NCI-H460 (cell line): ENCODE measurements around the gene LCE2A. TPM values are rescaled to one million over a fixed set of nuclear protein-coding genes. Genes with fewer than 3 reads are reported as not detected.

Source experiments
- DNase-seq: peaks from one replicate; pipeline ENCODE4 v3.0.0-alpha.2; 2016; ENCODE audit warnings: low read depth; ENCODE audit errors: extremely low read depth
- total RNA-seq: library from RNA; depleted of rRNA; stranded (reverse); fragments of >200 nt; shearing (Covaris generic); gene quantifications from 2 replicates; pipeline ENCODE4 v1.2.3, GENCODE V29; 2014; rRNA removed

Gene LCE2A
- total RNA-seq, 1 experiment from 2014 or later: not detected

- no peak for DNase-seq
Measured at GRCh38 chr1:152741656-152742055, 43.5 kb downstream of the LCE2A start.

- no peak for DNase-seq
Measured at GRCh38 chr1:152743371-152744145, 45.4 kb downstream of the LCE2A start.

- DNase-seq: no peak
Measured at GRCh38 chr1:152745289-152745704, 47.2 kb downstream of the LCE2A start.

- DNase-seq: no peak
Measured at GRCh38 chr1:152745765-152746444, 47.8 kb downstream of the LCE2A start.

GRCh38 chr1:152747831-152748230, 49.7 kb downstream of the LCE2A start:
- DNase-seq: no peak

Other genes starting within 250 kb of the LCE2A start
- not detected in 2 replicates for gene LCE5A, start 187.5 kb upstream of the LCE2A start, total RNA-seq
- gene CRCT1, start 183.9 kb upstream of the LCE2A start, total RNA-seq: not detected in 2 replicates
- gene LCE3E, start 131.6 kb upstream of the LCE2A start, total RNA-seq: not detected in 2 replicates
- gene LCE3D, start 117.8 kb upstream of the LCE2A start, total RNA-seq: not detected in 2 replicates
- not detected in 2 replicates for gene LCE3C, start 98.1 kb upstream of the LCE2A start, total RNA-seq
- gene LCE3B, start 84.5 kb upstream of the LCE2A start, total RNA-seq: not detected in 2 replicates
- gene LCE3A, start 75.2 kb upstream of the LCE2A start, total RNA-seq: not detected in 2 replicates
- not detected in 2 replicates for gene LCE2D, start 35.0 kb upstream of the LCE2A start, total RNA-seq
- not detected in 2 replicates for gene LCE2C, start 23.1 kb upstream of the LCE2A start, total RNA-seq
- not detected in 2 replicates for gene LCE2B, start 12.2 kb upstream of the LCE2A start, total RNA-seq
- not detected in 2 replicates for gene LCE4A, start 9.8 kb downstream of the LCE2A start, total RNA-seq
- gene KPRP, start 59.7 kb downstream of the LCE2A start, total RNA-seq: not detected in 2 replicates
- not detected in 2 replicates for gene LCE1F, start 76.8 kb downstream of the LCE2A start, total RNA-seq
- gene LCE1E, start 87.9 kb downstream of the LCE2A start, total RNA-seq: not detected in 2 replicates
- gene LCE1D, start 98.4 kb downstream of the LCE2A start, total RNA-seq: not detected in 2 replicates
- gene LCE1C, start 108.3 kb downstream of the LCE2A start, total RNA-seq: not detected in 2 replicates
- gene LCE1B, start 113.6 kb downstream of the LCE2A start, total RNA-seq: not detected in 2 replicates
- not detected in 2 replicates for gene LCE1A, start 129.1 kb downstream of the LCE2A start, total RNA-seq
- gene LCE6A, start 144.5 kb downstream of the LCE2A start, total RNA-seq: not detected in 2 replicates
- not detected in 2 replicates for gene LCE7A, start 161.7 kb downstream of the LCE2A start, total RNA-seq
- not detected in 2 replicates for gene SMCP, start 180.0 kb downstream of the LCE2A start, total RNA-seq
- not detected in 2 replicates for gene IVL, start 210.2 kb downstream of the LCE2A start, total RNA-seq
- not detected in 2 replicates for gene SPRR5, start 248.9 kb downstream of the LCE2A start, total RNA-seq